Dedifferentiated amniotic fluid mesenchymal stem cell (primary cell): ENCODE results near the gene TRIM46.
"Not testable (repeated sequence)": the region's sequence is repeated elsewhere in the genome, so short reads cannot be mapped to it uniquely, and the experiment has no call there.

Experiments used
- DNase-seq: peaks from one replicate; pipeline ENCODE4 v3.0.0-alpha.2; 2016; ENCODE audit errors: extremely low spot score

The TRIM46 gene

GRCh38 chr1:155227261-155228095 is 53.8 kb downstream of the TRIM46 start:
- peak; percentile 99 for DNase-seq

- DNase-seq: no peak
Observed at GRCh38 chr1:155228096-155228427, 54.4 kb downstream of the TRIM46 start.

- not testable (repeated sequence) for DNase-seq
Observed at GRCh38 chr1:155231302-155231701, 57.7 kb downstream of the TRIM46 start.

GRCh38 chr1:155232001-155232978 is 58.6 kb downstream of the TRIM46 start:
- not testable (repeated sequence) for DNase-seq

- DNase-seq: not testable (repeated sequence)
Observed at GRCh38 chr1:155233502-155233901, 59.9 kb downstream of the TRIM46 start.
